DND-41 (cell line): ENCODE measurements around the gene CDKN2B-AS1.

Experiments
- ATAC-seq: fragments of 200-7000 bp; cut with Tn5 transposase; 3 replicates; pipeline ENCODE4 v1.9.1; 2021; ENCODE audit warnings: low read depth; ENCODE audit not compliant: insufficient read depth
- DNase-seq: peaks from one replicate; pipeline ENCODE4 v3.0.0-alpha.2; 2020
- H2AFZ ChIP-seq: 2 replicates; pipeline ENCODE4 v1.6.0; 2012; ENCODE audit warnings: low read depth, low read length
- H3K27ac ChIP-seq: 2 replicates; pipeline ENCODE4 v1.5.1; 2012; ENCODE audit warnings: low read length, inconsistent platforms
- H3K27me3 ChIP-seq: fragments of 200-600 bp; sonication (generic); 2 replicates; pipeline ENCODE4 v1.6.0; 2012; ENCODE audit warnings: low read length, mild to moderate bottlenecking, inconsistent platforms; ENCODE audit not compliant: insufficient read depth, poor library complexity
- H3K36me3 ChIP-seq: 2 replicates; pipeline ENCODE4 v1.5.1; 2012; ENCODE audit warnings: low read length, inconsistent platforms; ENCODE audit not compliant: insufficient read depth
- H3K4me1 ChIP-seq: 2 replicates; pipeline ENCODE4 v1.5.1; 2012; ENCODE audit warnings: mild to moderate bottlenecking, low read length; ENCODE audit not compliant: insufficient read depth
- H3K4me2 ChIP-seq: 2 replicates; pipeline ENCODE4 v1.6.0; 2012; ENCODE audit warnings: mild to moderate bottlenecking, moderate library complexity, low read length, inconsistent platforms; ENCODE audit not compliant: insufficient read depth
- H3K4me3 ChIP-seq, 2 experiments: fragments of 200-600 bp in 1 of 2; shearing (Covaris generic) in 1 of 2; 2 replicates each; pipeline ENCODE4 v1.5.1; 2012 to 2016; ENCODE audit warnings: inconsistent platforms in 2 of 2, low read length in 2 of 2, mild to moderate bottlenecking in 2 of 2, low read depth in 1 of 2, moderate library complexity in 1 of 2
- H3K79me2 ChIP-seq: 2 replicates; pipeline ENCODE4 v1.6.0; 2012; ENCODE audit warnings: low read length, inconsistent platforms; ENCODE audit not compliant: insufficient read depth
- H3K9ac ChIP-seq: 2 replicates; pipeline ENCODE4 v1.6.0; 2012; ENCODE audit warnings: low read depth, mild to moderate bottlenecking, inconsistent platforms, low read length, moderate library complexity
- H3K9me3 ChIP-seq: 2 replicates; pipeline ENCODE4 v1.5.1; 2012; ENCODE audit warnings: low read length, moderate library complexity, mild to moderate bottlenecking, inconsistent platforms; ENCODE audit not compliant: insufficient read depth, severe bottlenecking
- H4K20me1 ChIP-seq: 2 replicates; pipeline ENCODE4 v1.6.0; 2012; ENCODE audit warnings: low read length; ENCODE audit not compliant: insufficient read depth
- CTCF ChIP-seq: IDR thresholded peaks from 2 replicates; pipeline ENCODE4 v1.5.1; 2012; ENCODE audit warnings: borderline replicate concordance, low read length, moderate library complexity, mild to moderate bottlenecking; ENCODE audit not compliant: poor library complexity, severe bottlenecking; ENCODE audit errors: extremely low read depth
- EZH2 ChIP-seq: IDR thresholded peaks from 3 replicates; pipeline ENCODE4 v1.6.1; 2012; ENCODE audit warnings: borderline replicate concordance, low read depth, mild to moderate bottlenecking, moderate library complexity, low read length, inconsistent platforms; ENCODE audit not compliant: severe bottlenecking

The CDKN2B-AS1 gene

GRCh38 chr9:22022396-22022795 is 27.8 kb downstream of the CDKN2B-AS1 start:
- H3K27me3 ChIP-seq = no peaks in the 10 kb centered on the region
- TF ChIP-seq EZH2 (no peak), CTCF (no peak)
- H3K27ac ChIP-seq = no peak overlapping the region
- H3K36me3 ChIP-seq = peaks cover 28% of the 10 kb centered on the region
- H3K9me3 ChIP-seq = no peaks in the 10 kb centered on the region
- H3K4me3 ChIP-seq = no peak overlapping the region
- no peak for DNase-seq
- no peak overlapping the region for H3K9ac ChIP-seq
- H3K4me2 ChIP-seq = no peak overlapping the region
- no peaks in the 10 kb centered on the region; the same call in 1 of the 2 replicates for H3K4me1 ChIP-seq
- H4K20me1 ChIP-seq = peaks cover 35% of the 10 kb centered on the region
- H2AFZ ChIP-seq = no peak overlapping the region
- no peak for ATAC-seq
- H3K79me2 ChIP-seq = peaks cover 99% of the 10 kb centered on the region

GRCh38 chr9:22026696-22027095 is 32.1 kb downstream of the CDKN2B-AS1 start:
- Histone ChIP-seq H3K36me3 (peaks cover 43% of the 10 kb centered on the region), H2AFZ (no peak overlapping the region), H3K9ac (no peak overlapping the region), H4K20me1 (peaks cover 32% of the 10 kb centered on the region), H3K27ac (peak overlapping the region; percentile 34; the same call in 1 of the 2 replicates), H3K4me1 (no peaks in the 10 kb centered on the region), H3K4me3 (no peak overlapping the region), H3K79me2 (peaks cover 82% of the 10 kb centered on the region), H3K9me3 (no peaks in the 10 kb centered on the region), H3K4me2 (no peak overlapping the region), H3K27me3 (no peaks in the 10 kb centered on the region)
- TF ChIP-seq EZH2 = no peak
- ATAC-seq (no peak), DNase-seq (no peak)

- no peak overlapping the region for H3K4me3 ChIP-seq
- no peaks in the 10 kb centered on the region for H3K4me1 ChIP-seq
- H3K9ac ChIP-seq = no peak overlapping the region
- no peaks in the 10 kb centered on the region for H3K9me3 ChIP-seq
- no peak overlapping the region for H3K27ac ChIP-seq
- no peaks in the 10 kb centered on the region for H3K27me3 ChIP-seq
- H3K4me2 ChIP-seq = no peak overlapping the region
- TF ChIP-seq CTCF (no peak), EZH2 (no peak)
- H3K79me2 ChIP-seq = peaks cover 68% of the 10 kb centered on the region
- H4K20me1 ChIP-seq = peaks cover 32% of the 10 kb centered on the region
- DNase-seq (no peak), ATAC-seq (no peak)
- H2AFZ ChIP-seq = no peak overlapping the region
- H3K36me3 ChIP-seq = peaks cover 57% of the 10 kb centered on the region
Observed at GRCh38 chr9:22028394-22028793, 33.8 kb downstream of the CDKN2B-AS1 start.

- Histone ChIP-seq H3K4me2 (no peak overlapping the region), H4K20me1 (peaks cover 25% of the 10 kb centered on the region), H3K36me3 (peaks cover 60% of the 10 kb centered on the region), H3K9me3 (no peaks in the 10 kb centered on the region), H3K4me1 (peaks cover 8% of the 10 kb centered on the region), H3K4me3 (no peak overlapping the region), H3K27me3 (no peaks in the 10 kb centered on the region), H3K79me2 (peaks cover 60% of the 10 kb centered on the region), H3K9ac (no peak overlapping the region), H2AFZ (no peak overlapping the region), H3K27ac (no peak overlapping the region)
- DNase-seq (no peak), ATAC-seq (no peak)
- no peak for TF ChIP-seq CTCF
- TF ChIP-seq EZH2 = no peak
Observed at GRCh38 chr9:22029231-22029630, 34.6 kb downstream of the CDKN2B-AS1 start.
